Liver (tissue), 9 donors: ENCODE data around the gene GPC1. TPM values are rescaled to one million over a fixed set of nuclear protein-coding genes. Genes with fewer than 3 reads are reported as not detected.

Experiments
- DNase-seq: peaks from one replicate; pipeline ENCODE4 v3.0.0-alpha.2; 2017; ENCODE audit warnings: low spot score
- H3K27ac ChIP-seq, 2 donors: one replicate each; pipeline ENCODE4 v1.7.0; 2013; ENCODE audit warnings: inconsistent platforms in 2 of 2, low read length in 2 of 2, control low read depth in 1 of 2, low read depth in 1 of 2, mild to moderate bottlenecking in 1 of 2
- H3K27me3 ChIP-seq, 4 donors: one replicate each; pipeline versions ENCODE4 v1.6.1 to v1.7.0; 2013; ENCODE audit warnings: low read length in 3 of 4, inconsistent platforms in 1 of 4, mild to moderate bottlenecking in 1 of 4, moderate library complexity in 1 of 4; ENCODE audit not compliant: control insufficient read depth in 4 of 4, insufficient read depth in 4 of 4
- H3K36me3 ChIP-seq, 4 donors: one replicate each; pipeline versions ENCODE4 v1.6.1 to v1.7.0; 2013; ENCODE audit warnings: low read length in 3 of 4, mild to moderate bottlenecking in 3 of 4, low read depth in 1 of 4, moderate library complexity in 1 of 4; ENCODE audit not compliant: control insufficient read depth in 4 of 4, insufficient read depth in 3 of 4
- H3K4me1 ChIP-seq, 4 donors: one replicate each; pipeline versions ENCODE4 v1.6.1 to v1.7.0; 2013; ENCODE audit warnings: low read length in 3 of 4, mild to moderate bottlenecking in 3 of 4, moderate library complexity in 1 of 4; ENCODE audit not compliant: control insufficient read depth in 4 of 4, insufficient read depth in 4 of 4
- H3K4me3 ChIP-seq, 3 donors: one replicate each; pipeline versions ENCODE4 v1.6.1 to v1.7.0; 2013; ENCODE audit warnings: low read length in 3 of 3, control low read depth in 1 of 3, low read depth in 1 of 3, mild to moderate bottlenecking in 1 of 3
- H3K9ac ChIP-seq, 2 donors: one replicate each; pipeline ENCODE4 v1.7.0; 2013; ENCODE audit warnings: low read length in 2 of 2, mild to moderate bottlenecking in 2 of 2, moderate library complexity in 2 of 2, control low read depth in 1 of 2, low read depth in 1 of 2
- H3K9me3 ChIP-seq, 4 donors: one replicate each; pipeline versions ENCODE4 v1.6.1 to v1.7.0; 2013; ENCODE audit warnings: low read length in 3 of 4; ENCODE audit not compliant: control insufficient read depth in 4 of 4
- EGR1 ChIP-seq, 2 donors: IDR thresholded peaks; 2 replicates each; pipeline ENCODE4 v1.6.1; 2016 to 2018; ENCODE audit warnings: antibody characterized with exemption in 2 of 2, low read depth in 2 of 2
- FOXA1 ChIP-seq: IDR thresholded peaks from 2 replicates; pipeline ENCODE4 v1.6.1; 2016; ENCODE audit warnings: antibody characterized with exemption
- FOXA2 ChIP-seq: IDR thresholded peaks from 2 replicates; pipeline ENCODE4 v1.6.1; 2016; ENCODE audit warnings: antibody characterized with exemption
- GABPA ChIP-seq, 2 donors: IDR thresholded peaks in 1 of 2; conservative IDR thresholded peaks in 1 of 2; 2 replicates each; pipeline ENCODE4 v1.6.1; 2016; ENCODE audit warnings: antibody characterized with exemption in 2 of 2, mild to moderate bottlenecking in 1 of 2, moderate library complexity in 1 of 2
- HNF4G ChIP-seq: IDR thresholded peaks from 2 replicates; pipeline ENCODE4 v1.6.1; 2016; ENCODE audit warnings: antibody characterized with exemption
- JUND ChIP-seq, 2 donors: IDR thresholded peaks; 2 replicates each; pipeline ENCODE4 v1.6.1; 2016; ENCODE audit warnings: antibody characterized with exemption in 2 of 2
- NR2F2 ChIP-seq: IDR thresholded peaks from 2 replicates; pipeline ENCODE4 v1.6.1; 2016; ENCODE audit warnings: antibody characterized with exemption
- RAD21 ChIP-seq, 2 donors: IDR thresholded peaks; 2 replicates each; pipeline ENCODE4 v1.6.1; 2016; ENCODE audit warnings: antibody characterized with exemption in 2 of 2, mild to moderate bottlenecking in 2 of 2
- RXRA ChIP-seq, 2 donors: IDR thresholded peaks; 2 replicates each; pipeline ENCODE4 v1.6.1; 2017 to 2018; ENCODE audit warnings: antibody characterized with exemption in 2 of 2, mild to moderate bottlenecking in 1 of 2
- SP1 ChIP-seq: IDR thresholded peaks from 2 replicates; pipeline ENCODE4 v1.6.1; 2018; ENCODE audit warnings: antibody characterized with exemption, mild to moderate bottlenecking
- TAF1 ChIP-seq: conservative IDR thresholded peaks from 2 replicates; pipeline ENCODE4 v1.6.1; 2016; ENCODE audit warnings: antibody characterized with exemption, mild to moderate bottlenecking
- WGBS: extraction: QIAGEN DNeasy Blood & Tissue Kit; methylation state at CpG from one replicate; pipeline ENCODE4 v1.1.7; 2013; 5-methylcytosine and 5-hydroxymethylcytosine counted together
- polyA plus RNA-seq, 2 donors: library from polyadenylated mRNA; stranded (reverse) in 1 of 2; unstranded in 1 of 2; fragments of 200-250 nt in 1 of 2; fragments of >200 nt in 1 of 2; fragmentation: Nextera tagmentation in 1 of 2; extraction: Ambion mirVana in 1 of 2; gene quantifications; one replicate each; pipeline versions ENCODE4 v1.2.1 to v1.2.3, GENCODE V29; 2013 to 2015
- total RNA-seq, 2 donors: library from RNA; depleted of rRNA; stranded (reverse); fragments of >200 nt; gene quantifications; one replicate each; pipeline ENCODE4 v1.2.3, GENCODE V29; 2014
- TF ChIP-seq, protein P1 (sequence below): IDR thresholded peaks from 2 replicates; pipeline ENCODE4 v1.6.1; 2016; ENCODE audit warnings: antibody characterized with exemption, mild to moderate bottlenecking
- TF ChIP-seq, protein P2 (sequence below): IDR thresholded peaks from 2 replicates; pipeline ENCODE4 v1.6.1; 2016; ENCODE audit warnings: antibody characterized with exemption
- TF ChIP-seq, protein P3 (sequence below): fragments of 150-350 bp; IDR thresholded peaks from 2 replicates; pipeline ENCODE4 v1.5.1; 2017; ENCODE audit warnings: improper control_type of control experiment, low read depth, low read length; ENCODE audit not compliant: missing input control
- donor health status: healthy.
- donor health status: healthy.
- donor health status: healthy.
- donor health status: healthy.
- donor health status: healthy.

GPC1 gene
- total and polyA plus RNA-seq, 4 donors = 3.2 to 41.0 (median 9.1) TPM

DNA sequence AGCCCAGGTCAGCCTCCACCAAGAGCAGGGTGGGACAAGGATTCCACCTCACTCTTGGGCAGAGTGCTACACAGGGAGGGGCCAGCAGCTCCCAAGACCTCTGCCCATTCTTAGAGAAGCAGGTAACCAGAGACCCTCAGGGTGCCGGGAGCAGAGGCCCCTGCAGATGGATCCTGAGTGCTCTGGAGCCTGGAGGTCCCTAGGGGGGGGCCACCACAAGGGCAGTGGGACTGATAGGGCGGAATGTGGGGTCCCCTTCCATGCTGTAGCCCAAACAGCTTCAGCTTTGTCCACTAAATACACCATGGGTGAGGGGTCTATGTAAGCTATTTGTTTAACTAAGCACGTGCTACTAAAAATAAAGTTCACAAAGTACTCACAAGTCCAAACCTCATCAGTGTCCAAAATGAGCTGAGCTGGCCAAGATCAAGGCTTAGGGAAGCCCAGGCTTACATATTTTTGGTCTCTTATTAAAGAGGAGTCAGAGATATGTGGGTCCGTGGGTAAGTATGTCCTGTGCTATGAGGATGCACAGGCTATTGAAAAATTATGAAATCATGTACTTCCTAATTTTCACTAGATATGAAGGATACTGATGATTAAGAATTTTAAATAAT, 21.5 kb upstream of the GPC1 start:
- H3K4me3 ChIP-seq = no peak overlapping the region
- no peak for TF ChIP-seq JUND (IDR thresholded peaks at IDR 0.05)
- no peak for TF ChIP-seq SP1
- TF ChIP-seq, protein P1, sequence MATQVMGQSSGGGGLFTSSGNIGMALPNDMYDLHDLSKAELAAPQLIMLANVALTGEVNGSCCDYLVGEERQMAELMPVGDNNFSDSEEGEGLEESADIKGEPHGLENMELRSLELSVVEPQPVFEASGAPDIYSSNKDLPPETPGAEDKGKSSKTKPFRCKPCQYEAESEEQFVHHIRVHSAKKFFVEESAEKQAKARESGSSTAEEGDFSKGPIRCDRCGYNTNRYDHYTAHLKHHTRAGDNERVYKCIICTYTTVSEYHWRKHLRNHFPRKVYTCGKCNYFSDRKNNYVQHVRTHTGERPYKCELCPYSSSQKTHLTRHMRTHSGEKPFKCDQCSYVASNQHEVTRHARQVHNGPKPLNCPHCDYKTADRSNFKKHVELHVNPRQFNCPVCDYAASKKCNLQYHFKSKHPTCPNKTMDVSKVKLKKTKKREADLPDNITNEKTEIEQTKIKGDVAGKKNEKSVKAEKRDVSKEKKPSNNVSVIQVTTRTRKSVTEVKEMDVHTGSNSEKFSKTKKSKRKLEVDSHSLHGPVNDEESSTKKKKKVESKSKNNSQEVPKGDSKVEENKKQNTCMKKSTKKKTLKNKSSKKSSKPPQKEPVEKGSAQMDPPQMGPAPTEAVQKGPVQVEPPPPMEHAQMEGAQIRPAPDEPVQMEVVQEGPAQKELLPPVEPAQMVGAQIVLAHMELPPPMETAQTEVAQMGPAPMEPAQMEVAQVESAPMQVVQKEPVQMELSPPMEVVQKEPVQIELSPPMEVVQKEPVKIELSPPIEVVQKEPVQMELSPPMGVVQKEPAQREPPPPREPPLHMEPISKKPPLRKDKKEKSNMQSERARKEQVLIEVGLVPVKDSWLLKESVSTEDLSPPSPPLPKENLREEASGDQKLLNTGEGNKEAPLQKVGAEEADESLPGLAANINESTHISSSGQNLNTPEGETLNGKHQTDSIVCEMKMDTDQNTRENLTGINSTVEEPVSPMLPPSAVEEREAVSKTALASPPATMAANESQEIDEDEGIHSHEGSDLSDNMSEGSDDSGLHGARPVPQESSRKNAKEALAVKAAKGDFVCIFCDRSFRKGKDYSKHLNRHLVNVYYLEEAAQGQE = no peak
- TF ChIP-seq, protein P2, sequence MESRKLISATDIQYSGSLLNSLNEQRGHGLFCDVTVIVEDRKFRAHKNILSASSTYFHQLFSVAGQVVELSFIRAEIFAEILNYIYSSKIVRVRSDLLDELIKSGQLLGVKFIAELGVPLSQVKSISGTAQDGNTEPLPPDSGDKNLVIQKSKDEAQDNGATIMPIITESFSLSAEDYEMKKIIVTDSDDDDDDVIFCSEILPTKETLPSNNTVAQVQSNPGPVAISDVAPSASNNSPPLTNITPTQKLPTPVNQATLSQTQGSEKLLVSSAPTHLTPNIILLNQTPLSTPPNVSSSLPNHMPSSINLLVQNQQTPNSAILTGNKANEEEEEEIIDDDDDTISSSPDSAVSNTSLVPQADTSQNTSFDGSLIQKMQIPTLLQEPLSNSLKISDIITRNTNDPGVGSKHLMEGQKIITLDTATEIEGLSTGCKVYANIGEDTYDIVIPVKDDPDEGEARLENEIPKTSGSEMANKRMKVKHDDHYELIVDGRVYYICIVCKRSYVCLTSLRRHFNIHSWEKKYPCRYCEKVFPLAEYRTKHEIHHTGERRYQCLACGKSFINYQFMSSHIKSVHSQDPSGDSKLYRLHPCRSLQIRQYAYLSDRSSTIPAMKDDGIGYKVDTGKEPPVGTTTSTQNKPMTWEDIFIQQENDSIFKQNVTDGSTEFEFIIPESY = no peak
- no peak for TF ChIP-seq NR2F2
- no peak for TF ChIP-seq TAF1
- TF ChIP-seq FOXA1 = no peak
- TF ChIP-seq GABPA (IDR thresholded peaks at IDR 0.05 in 1 of 2, conservative IDR thresholded peaks at IDR 0.05 in 1 of 2) = no peak
- TF ChIP-seq FOXA2 = no peak
- TF ChIP-seq RXRA (IDR thresholded peaks at IDR 0.05) = no peak
- TF ChIP-seq HNF4G = no peak
- no peak for TF ChIP-seq RAD21 (IDR thresholded peaks at IDR 0.05)
- TF ChIP-seq, protein P3, sequence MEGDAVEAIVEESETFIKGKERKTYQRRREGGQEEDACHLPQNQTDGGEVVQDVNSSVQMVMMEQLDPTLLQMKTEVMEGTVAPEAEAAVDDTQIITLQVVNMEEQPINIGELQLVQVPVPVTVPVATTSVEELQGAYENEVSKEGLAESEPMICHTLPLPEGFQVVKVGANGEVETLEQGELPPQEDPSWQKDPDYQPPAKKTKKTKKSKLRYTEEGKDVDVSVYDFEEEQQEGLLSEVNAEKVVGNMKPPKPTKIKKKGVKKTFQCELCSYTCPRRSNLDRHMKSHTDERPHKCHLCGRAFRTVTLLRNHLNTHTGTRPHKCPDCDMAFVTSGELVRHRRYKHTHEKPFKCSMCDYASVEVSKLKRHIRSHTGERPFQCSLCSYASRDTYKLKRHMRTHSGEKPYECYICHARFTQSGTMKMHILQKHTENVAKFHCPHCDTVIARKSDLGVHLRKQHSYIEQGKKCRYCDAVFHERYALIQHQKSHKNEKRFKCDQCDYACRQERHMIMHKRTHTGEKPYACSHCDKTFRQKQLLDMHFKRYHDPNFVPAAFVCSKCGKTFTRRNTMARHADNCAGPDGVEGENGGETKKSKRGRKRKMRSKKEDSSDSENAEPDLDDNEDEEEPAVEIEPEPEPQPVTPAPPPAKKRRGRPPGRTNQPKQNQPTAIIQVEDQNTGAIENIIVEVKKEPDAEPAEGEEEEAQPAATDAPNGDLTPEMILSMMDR = no peak
- H3K27ac ChIP-seq = no peak overlapping the region
- no peak for DNase-seq
- no peaks in the 10 kb centered on the region for H3K27me3 ChIP-seq
- WGBS = 81% methylated on average over 4 of the region's 4 CpGs
- no peaks in the 10 kb centered on the region for H3K4me1 ChIP-seq
- H3K9ac ChIP-seq = no peak overlapping the region
- H3K9me3 ChIP-seq = peaks cover 0 to 3% (median under 1%) of the 10 kb centered on the region in 4 donors
- no peaks in the 10 kb centered on the region for H3K36me3 ChIP-seq

DNA sequence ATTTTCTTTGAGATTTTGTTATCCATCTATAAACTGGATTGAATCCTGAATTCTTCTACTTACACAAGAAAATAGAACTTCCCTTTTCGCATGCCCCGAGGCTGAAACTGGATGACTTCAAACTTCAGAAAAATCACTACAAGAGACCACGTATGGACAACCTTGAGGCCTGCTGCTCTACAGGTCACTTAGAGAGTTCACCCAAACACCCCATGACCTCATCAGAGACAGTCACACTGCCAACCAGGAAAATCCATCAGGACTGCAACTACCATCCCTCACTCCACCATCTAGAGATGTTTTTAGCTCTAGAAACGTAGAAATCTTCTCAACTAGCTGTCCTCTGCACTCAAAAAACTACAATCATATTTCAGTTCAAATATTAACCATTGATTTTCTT, 18.6 kb upstream of the GPC1 start:
- Histone ChIP-seq H3K9ac (no peak overlapping the region), H3K9me3 (peaks cover 3 to 6% (median 3%) of the 10 kb centered on the region in 4 donors), H3K4me3 (no peak overlapping the region), H3K27me3 (no peaks in the 10 kb centered on the region), H3K27ac (no peak overlapping the region), H3K36me3 (no peaks in the 10 kb centered on the region), H3K4me1 (no peaks in the 10 kb centered on the region)
- TF ChIP-seq, protein P3 = no peak
- no peak for TF ChIP-seq EGR1 (IDR thresholded peaks at IDR 0.05; ENCODE audit: low read depth in 2 of 2)
- no peak for TF ChIP-seq GABPA (IDR thresholded peaks at IDR 0.05 in 1 of 2, conservative IDR thresholded peaks at IDR 0.05 in 1 of 2)
- TF ChIP-seq, protein P1 = no peak
- no peak for TF ChIP-seq FOXA2
- 71% methylated on average over 4 of the region's 4 CpGs for WGBS
- DNase-seq = no peak
